ENCODE data around the gene RELCH. TPM values are rescaled to one million over a fixed set of nuclear protein-coding genes. Genes with fewer than 3 reads are reported as not detected.

RELCH gene
- total and polyA plus RNA-seq, 8 donors, result 4.9 to 85.9 (median 35.8) TPM

DNA sequence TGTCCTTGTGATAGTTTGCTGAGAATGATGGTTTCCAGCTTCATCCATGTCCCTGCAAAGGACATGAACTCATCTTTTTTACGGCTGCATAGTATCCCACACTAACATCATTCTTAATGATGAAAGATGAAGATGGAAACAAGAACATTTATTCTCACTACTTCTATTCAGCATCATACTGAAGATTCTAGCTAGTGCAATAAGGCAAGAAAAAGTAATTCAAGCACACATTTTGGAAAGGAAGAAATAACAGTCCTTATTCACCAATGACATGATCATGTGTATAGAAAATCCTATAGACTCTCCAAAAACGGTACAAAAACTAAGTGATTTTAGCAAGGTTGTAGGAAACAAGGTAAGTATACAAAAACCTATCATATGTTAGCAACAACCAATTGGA is 37.2 kb downstream of the RELCH start:
- no peak for TF ChIP-seq POLR2AphosphoS5 (IDR thresholded peaks at IDR 0.05)
- no peak for TF ChIP-seq POLR2A (IDR thresholded peaks at IDR 0.05)
- no peak for TF ChIP-seq CTCF (IDR thresholded peaks at IDR 0.05)
- TF ChIP-seq EP300 (IDR thresholded peaks at IDR 0.05), result no peak
- Histone ChIP-seq H3K9me3 (peaks cover 0 to 6% (median 4%) of the 10 kb centered on the region in 4 donors), H3K27me3 (no peaks in the 10 kb centered on the region), H3K4me1 (peaks cover 0 to 6% (median 3%) of the 10 kb centered on the region in 4 donors), H3K27ac (no peak overlapping the region), H3K36me3 (peaks cover 8 to 79% (median 68%) of the 10 kb centered on the region in 4 donors), H3K4me3 (no peak overlapping the region)
- intact Hi-C loops (cut with DNase I; ENCODE audit: low total_unique reads), result no loop called here
- no peak for DNase-seq
- 97 to 100% (median 99%) methylated on average over 2 of the region's 2 CpGs for WGBS, 5 donors

DNA sequence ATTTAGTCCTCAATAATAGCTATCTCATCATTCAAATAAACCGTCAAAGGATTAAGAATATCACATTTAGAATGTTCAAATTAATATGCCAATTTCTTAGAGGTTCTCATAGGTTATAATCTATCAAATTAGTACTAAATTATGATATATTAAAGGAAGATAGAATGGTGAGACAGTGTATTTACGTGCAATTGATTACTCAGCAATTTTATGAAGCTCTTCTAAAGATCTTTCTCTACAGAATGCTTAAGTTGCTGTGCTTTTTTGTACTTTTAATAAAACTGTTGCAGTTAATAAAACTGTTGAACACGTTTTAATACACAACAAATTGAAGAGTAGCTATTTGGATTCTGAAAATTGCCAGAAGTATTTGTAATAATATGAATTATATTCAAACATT is 39.0 kb downstream of the RELCH start:
- H3K27ac ChIP-seq, result no peak overlapping the region
- peaks cover 8 to 97% (median 84%) of the 10 kb centered on the region in 4 donors for H3K36me3 ChIP-seq
- WGBS, 5 donors, result 94 to 96% (median 94%) methylated on average over 3 of the region's 3 CpGs
- DNase-seq, result no peak
- H3K4me1 ChIP-seq, result no peaks in the 10 kb centered on the region
- peaks cover 0 to 6% (median 4%) of the 10 kb centered on the region in 4 donors for H3K9me3 ChIP-seq
- no peaks in the 10 kb centered on the region for H3K27me3 ChIP-seq
- no peak for TF ChIP-seq POLR2AphosphoS5 (IDR thresholded peaks at IDR 0.05)
- TF ChIP-seq POLR2A (IDR thresholded peaks at IDR 0.05), result no peak
- no peak for TF ChIP-seq EP300 (IDR thresholded peaks at IDR 0.05)
- no peak for TF ChIP-seq CTCF (IDR thresholded peaks at IDR 0.05)
- intact Hi-C loops (cut with DNase I; ENCODE audit: low total_unique reads), result no loop called here
- no peak overlapping the region for H3K4me3 ChIP-seq

DNA sequence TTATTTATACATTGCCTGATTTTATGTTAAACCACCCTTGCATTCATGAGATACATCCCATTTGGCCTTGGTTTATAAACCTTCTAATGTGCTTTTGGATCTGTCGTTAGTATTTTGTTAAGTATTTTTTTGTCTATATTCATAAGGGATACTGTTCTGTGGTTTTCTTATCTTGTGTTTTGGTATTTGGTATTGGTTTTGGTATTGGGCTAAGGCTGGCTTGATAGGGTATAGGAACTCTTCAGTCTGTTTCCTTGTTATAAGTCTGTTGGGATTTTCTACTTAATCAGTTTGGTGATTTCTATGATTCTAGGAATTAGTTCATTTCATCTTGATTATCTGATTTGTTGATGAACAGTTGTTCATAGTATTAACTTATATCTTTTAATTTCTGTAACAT is 49.2 kb downstream of the RELCH start:
- TF ChIP-seq POLR2A (IDR thresholded peaks at IDR 0.05) (no peak), CTCF (IDR thresholded peaks at IDR 0.05) (no peak), EP300 (IDR thresholded peaks at IDR 0.05) (no peak), POLR2AphosphoS5 (IDR thresholded peaks at IDR 0.05) (no peak)
- no peaks in the 10 kb centered on the region for H3K9me3 ChIP-seq
- intact Hi-C loops (cut with DNase I; ENCODE audit: low total_unique reads), result no loop called here
- no peak overlapping the region for H3K4me3 ChIP-seq
- no peak overlapping the region for H3K27ac ChIP-seq
- WGBS, 5 donors, result 68 to 93% (median 79%) methylated on average over 1 of the region's 1 CpG
- H3K27me3 ChIP-seq, result no peaks in the 10 kb centered on the region
- no peaks in the 10 kb centered on the region for H3K4me1 ChIP-seq
- H3K36me3 ChIP-seq, result peaks cover 0 to 47% (median 42%) of the 10 kb centered on the region in 4 donors
- no peak for DNase-seq

DNA sequence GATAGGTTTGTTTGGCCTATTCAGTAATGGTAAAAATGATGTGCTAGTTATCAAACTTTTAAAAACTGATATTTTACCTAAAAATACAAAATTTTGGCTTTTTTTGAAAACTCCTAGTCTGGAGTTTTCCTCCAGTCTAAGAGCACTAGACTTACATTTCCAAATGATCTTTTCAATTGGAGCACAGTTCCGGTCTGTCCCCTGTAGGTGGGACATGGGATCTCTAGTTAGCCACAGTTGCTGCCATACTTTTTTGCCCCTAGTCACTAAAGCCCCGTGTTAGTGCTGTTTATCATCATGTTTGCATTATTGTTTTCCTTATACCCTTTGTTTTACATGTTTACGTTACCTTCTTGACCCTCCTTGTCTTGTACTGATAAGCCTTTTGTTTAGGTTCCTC is 52.4 kb downstream of the RELCH start:
- H3K27me3 ChIP-seq, result no peaks in the 10 kb centered on the region
- TF ChIP-seq EP300 (IDR thresholded peaks at IDR 0.05) (no peak), CTCF (IDR thresholded peaks at IDR 0.05) (no peak), POLR2A (IDR thresholded peaks at IDR 0.05) (no peak), POLR2AphosphoS5 (IDR thresholded peaks at IDR 0.05) (no peak)
- H3K9me3 ChIP-seq, result no peaks in the 10 kb centered on the region
- H3K4me3 ChIP-seq, result no peak overlapping the region
- DNase-seq, result no peak
- H3K4me1 ChIP-seq, result no peaks in the 10 kb centered on the region
- no peak overlapping the region for H3K27ac ChIP-seq
- intact Hi-C loops (cut with DNase I; ENCODE audit: low total_unique reads), result no loop called here
- H3K36me3 ChIP-seq, result peaks cover under 1 to 43% (median 30%) of the 10 kb centered on the region in 4 donors
- WGBS, 5 donors, result 67 to 81% (median 73%) methylated on average over 3 of the region's 3 CpGs

Data from stomach (tissue), 9 donors.